Stimulated activated CD8-positive, alpha-beta memory T cell treated with anti-CD3 and anti-CD28 coated beads, Interleukin-2, amount 100 ng/mL, for 48 hours (primary cell): ENCODE data around the gene MED15.
A peak's percentile ranks its signal among the peaks of the same experiment; 100 is the strongest.
"Not testable (repeated sequence)": the region's sequence is repeated elsewhere in the genome, so short reads cannot be mapped to it uniquely, and the experiment has no call there.

Experiments
- DNase-seq, 2 donors: peaks; one replicate each; pipeline ENCODE4 v3.0.0-alpha.2; 2020; ENCODE audit warnings: low read depth in 2 of 2

The MED15 gene, protein sequence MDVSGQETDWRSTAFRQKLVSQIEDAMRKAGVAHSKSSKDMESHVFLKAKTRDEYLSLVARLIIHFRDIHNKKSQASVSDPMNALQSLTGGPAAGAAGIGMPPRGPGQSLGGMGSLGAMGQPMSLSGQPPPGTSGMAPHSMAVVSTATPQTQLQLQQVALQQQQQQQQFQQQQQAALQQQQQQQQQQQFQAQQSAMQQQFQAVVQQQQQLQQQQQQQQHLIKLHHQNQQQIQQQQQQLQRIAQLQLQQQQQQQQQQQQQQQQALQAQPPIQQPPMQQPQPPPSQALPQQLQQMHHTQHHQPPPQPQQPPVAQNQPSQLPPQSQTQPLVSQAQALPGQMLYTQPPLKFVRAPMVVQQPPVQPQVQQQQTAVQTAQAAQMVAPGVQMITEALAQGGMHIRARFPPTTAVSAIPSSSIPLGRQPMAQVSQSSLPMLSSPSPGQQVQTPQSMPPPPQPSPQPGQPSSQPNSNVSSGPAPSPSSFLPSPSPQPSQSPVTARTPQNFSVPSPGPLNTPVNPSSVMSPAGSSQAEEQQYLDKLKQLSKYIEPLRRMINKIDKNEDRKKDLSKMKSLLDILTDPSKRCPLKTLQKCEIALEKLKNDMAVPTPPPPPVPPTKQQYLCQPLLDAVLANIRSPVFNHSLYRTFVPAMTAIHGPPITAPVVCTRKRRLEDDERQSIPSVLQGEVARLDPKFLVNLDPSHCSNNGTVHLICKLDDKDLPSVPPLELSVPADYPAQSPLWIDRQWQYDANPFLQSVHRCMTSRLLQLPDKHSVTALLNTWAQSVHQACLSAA

DNA sequence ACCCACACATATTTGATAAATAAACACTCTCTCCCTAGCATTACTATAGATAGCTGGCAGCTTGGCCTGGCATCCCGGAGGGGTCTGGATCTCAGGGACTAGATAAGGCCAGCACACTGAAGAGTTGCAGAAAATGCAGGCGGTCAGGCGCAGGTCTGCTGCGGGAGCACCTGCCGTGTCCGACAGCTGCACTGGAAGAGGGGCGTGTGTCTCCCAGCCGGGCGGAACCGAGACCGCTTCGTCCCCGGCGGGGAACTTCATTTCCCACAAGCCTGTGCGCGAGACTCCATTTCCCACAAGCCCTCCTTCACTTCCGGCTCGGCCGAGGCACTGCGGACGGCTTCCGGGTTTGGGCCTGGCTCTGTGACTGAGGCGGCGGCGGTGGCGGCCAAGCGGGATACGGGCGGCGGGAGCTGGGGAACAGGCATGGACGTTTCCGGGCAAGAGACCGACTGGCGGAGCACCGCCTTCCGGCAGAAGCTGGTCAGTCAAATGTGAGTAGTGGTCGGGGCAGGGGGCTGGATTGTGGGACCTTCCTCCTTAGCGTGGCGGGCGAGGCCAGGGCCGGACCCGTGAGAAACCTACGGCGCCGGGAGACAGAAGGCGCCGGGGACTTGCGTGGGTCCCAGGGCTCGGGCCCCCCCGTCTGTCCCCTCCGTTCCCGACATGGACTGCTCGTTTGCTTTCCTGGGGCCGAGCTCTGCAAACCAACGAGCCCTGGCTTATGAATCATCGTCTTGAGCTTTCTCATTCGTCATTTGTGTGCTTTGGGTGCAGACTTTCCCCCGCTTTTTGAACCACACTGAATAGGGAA lies at the start of gene MED15:
Gene MED15 (plus strand): TSS at position 358 of the 814 bp plus-strand sequence. CDS start 69 bp downstream, at position 427.
- DNase-seq = peak; percentile 85

DNA sequence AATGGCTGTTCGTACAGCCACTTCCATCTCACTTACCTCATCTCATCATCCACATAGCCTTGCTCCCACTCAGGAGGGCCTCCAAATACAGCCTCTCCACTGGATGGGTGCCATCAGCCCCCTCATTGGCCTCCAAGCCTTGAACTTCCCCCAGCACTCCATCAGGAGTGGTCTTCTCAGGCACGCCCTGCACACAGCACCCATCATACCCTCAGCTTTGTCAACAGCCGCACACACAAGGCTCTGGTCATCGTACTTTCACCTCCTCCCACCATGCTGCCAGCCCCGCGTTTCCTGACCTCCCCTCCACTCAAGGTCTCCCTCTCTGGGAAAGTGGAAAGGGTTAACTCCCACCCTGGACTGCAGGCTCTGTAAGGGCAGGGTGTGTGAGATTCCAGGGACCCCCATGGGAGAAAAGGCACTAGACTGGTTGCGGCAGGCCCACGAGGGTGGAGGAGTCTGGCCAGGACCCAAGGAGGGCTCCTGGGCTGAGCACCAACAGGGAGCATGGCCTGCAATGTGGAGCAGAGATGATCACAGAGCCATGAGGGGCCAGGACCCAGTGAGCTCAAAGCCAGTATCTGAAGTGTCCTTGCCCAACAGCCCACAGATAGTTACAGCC lies 48.8 kb upstream of the MED15 start:
- DNase-seq = no peak

DNA sequence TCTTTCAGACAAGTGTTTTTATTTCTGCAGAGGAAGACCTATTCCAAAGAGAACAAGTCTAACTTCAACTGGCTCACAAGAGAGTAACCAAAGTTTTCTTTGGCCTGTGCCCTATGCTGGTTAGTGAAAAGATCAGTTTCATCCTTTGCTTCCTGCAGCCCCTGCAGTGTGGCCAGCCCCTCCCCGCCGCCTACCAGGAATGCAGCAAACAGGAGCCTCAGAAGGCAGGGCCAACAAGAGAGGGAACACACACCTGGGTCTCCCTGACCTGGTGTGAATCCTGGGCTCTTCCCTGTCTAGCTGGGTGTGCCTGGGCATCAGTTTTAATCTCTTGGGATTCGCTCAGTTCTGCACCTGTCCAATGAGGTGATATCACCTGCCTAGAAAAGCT lies 48.3 kb upstream of the MED15 start:
- DNase-seq = no peak

DNA sequence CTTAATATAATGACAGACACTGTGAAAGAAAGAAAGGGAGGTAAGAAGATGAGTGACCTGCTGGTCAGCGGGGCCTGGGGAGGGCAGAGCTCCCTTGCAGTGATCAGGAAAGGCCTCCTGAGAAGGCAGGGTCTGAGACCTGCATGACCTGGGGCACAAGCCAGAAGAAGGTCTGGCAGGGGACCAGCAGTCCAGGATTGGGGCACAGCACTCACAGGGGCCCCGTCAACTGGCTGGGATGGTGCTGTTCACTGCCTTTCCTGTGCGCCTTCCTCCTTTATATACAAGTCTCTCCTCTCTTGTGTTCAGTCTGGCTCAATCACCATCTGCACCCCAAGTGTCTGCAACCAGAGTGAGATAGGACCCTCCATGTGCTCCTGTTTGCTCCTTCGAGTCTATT lies 47.5 kb upstream of the MED15 start:
- DNase-seq = no peak

DNA sequence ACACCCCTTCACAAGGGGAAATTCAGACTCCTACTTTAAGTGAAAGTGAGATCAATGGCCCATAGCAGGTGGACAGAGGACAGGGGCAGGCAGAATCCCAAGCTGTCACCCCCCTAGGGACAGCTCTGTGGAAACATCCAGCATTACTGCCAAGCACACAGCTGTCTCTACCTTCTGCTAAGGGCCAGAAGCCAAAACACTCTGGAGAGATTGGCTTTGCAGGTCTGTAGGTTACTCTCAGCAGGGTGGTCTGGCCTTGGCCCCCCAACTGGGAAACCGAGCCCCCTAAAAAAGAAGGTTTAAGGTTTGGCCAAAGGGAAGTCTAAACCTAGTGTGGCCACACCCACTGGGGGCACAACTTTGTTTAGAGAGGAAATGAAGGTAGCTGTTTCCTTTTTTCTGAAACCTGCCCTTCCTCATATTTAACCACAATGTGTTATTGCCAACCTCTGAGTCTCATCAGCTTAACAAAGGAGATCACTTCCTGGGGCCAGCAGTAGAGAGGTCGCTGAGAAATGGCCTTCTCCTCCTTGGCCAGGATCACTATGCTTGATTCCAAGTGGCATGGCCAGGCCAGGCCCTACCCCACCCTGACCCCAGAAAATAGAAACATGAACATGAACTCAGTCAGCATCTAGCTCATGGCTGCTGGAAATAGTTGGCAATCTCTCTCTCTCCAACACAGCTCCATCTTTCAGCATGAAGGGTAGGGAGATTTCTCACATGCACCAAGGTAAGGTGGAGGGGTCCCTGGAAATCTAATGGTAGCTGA lies 43.9 kb upstream of the MED15 start:
- DNase-seq = no peak

DNA sequence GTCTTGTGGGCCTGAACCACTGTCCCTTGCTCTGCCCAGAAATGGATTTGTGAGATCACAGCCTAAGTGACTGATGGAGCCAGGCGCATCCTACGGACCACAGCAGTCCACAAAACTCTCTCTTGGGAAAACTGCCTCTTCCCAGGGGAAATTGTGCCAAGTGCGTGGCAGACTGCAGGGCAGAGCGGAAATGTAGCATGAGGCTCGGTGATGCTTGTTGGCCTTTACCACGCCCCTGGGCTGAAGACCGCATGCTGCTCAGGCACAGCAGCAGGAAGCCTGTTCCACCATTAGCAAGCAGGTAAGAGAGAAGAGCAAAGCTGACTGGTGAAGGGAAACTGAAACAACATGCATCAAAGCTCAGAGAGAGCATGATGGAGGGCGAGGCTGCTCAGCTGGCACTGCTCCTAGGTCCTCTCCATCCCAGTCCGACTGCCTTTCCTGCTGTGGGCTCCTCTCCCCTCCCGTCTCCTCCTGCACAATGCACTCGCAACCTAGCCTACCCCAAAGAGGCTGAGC lies 43.3 kb upstream of the MED15 start:
- peak in 1 of 2 donors; percentile 27 for DNase-seq

DNA sequence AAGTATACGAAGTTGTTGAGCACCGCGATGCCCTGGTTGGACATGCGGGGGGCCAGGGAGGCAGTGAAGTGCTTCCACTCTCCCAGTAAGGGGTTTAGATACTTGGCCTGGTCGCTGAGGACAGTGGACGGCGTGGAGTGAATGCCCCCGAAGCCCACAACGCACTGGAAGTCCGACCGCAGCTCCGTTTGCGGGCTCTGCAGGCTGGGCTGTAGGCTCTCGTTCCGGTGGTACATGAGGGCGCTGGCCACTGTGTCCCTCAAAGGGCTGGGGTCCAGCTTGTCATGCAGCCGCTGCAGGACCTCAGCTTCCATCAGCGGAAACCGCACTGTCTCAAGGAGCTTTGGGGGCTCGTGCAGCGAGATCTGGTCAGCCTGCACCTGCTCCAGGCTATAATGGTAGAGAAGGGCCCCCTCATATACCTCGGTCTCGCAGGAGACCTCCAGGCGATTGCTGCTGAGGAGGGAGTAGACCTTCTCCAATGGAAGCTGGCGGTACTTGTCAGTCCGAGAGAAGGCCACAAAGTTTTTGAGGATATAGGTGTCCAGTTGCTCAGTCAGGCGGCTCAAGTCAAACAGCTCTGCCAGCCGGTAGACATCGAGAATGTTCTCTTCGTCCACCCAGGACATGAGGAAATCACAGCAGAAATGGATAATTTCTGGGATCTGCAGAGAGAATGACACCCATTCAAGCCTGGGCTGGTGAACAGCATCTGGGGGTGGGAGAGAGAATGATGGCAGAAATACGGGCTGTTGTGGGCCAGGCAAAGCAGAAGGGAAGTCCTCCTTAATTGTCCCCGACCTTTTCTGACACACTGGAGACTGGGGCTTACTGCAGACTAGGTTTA lies 42.3 kb upstream of the MED15 start:
- no peak for DNase-seq

DNA sequence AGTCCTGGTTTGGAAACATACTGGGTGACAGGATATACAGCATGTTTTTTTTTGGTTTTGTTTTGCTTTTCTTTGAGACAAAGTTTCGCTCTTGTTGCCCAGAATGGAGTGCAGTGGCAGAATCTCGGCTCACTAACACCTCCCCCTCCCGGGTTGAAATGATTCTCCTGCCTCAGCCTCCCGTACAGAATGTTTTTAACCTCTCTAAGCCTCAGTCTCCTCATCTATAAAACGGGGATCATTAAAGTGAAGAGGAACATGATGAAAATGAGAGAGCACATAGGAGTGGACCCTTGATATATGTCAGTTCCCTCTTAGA lies 41.7 kb upstream of the MED15 start:
- no peak for DNase-seq

DNA sequence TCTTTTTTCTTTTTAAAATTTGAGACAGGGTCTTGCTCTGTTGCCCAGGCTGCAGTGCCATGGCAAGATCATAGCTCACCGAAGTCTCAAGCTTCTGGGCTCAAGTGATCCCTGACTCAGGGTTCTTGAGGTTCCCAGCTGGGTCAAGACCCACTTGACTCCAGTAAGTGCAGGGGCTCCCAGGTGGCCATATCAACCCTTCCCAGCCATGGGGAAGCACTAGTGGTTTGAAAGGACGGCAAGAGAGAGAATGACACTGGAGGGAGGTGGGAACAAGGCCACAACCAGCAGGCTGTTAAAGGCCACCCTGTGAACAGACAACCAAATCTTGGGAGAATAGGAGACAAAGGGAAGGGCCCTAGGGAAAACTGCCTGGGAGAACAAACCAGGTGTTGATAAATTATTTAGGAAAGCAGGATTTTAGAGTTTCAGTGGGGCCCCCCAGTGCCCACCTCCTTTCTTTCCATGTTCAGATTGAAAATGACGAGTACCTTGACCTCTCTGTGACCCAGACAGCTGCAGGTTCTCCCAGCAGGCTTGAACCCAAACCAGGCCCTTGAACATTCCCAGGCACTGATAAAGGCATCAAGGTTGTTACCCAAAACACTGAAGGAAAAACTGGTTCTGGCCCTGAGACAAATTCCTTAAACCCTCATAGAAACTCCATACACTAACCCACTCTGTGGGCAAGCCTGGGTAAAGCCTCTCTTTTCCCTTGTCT lies 40.6 kb upstream of the MED15 start:
- DNase-seq = no peak

DNA sequence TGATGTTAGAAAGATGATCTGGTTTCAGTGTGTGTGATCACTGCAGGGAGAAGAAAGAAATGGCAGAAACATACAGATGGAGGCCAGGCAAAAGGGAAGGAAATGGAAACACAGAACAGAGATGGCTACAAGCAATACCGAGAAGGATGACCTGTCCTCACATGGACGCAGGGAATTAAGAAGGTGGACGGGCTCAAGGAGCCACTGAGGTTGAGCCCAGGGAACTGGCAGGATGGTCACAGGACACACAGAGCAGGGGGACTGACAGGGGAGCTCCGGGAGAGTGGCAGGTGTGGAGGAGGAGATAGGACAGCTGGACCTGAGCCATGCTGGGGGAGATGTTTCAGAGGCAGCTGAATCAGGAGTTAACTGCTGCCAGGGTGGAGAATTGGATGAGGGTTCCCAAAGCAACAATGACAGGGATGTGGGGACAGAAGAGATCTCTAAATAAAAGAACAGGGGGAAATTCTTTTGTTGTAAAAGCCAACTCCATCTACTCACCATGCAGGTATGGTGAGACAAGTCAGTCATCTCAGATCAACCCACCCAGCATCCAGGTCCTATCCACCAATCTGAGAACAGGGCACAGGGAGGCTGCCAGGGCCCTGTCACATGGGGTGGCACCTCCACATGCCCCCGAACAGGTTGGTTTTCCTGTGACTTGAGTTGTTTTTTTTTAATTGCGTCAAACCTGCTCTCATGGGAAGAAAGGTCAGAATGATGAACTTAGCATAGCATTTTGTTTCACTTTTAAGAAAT lies 38.1 kb upstream of the MED15 start:
- no peak for DNase-seq

DNA sequence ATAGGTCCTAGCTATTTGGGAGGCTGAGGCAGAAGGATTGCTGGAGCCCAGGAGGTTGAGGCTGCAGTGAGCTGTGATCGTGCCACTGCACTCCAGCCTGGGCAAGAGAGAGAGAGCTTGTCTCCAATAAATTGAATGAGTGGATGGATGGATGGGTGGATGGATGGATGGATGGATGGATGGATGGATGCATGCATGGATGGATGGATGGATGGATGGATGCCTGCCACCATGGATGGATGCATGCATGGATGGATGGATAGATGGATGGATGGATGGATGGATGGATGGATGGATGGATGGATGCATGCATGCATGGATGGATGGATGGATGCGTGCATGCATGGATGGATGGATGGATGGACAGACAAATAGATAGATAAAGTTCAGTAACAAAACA lies 36.9 kb upstream of the MED15 start:
- not testable (repeated sequence) for DNase-seq

DNA sequence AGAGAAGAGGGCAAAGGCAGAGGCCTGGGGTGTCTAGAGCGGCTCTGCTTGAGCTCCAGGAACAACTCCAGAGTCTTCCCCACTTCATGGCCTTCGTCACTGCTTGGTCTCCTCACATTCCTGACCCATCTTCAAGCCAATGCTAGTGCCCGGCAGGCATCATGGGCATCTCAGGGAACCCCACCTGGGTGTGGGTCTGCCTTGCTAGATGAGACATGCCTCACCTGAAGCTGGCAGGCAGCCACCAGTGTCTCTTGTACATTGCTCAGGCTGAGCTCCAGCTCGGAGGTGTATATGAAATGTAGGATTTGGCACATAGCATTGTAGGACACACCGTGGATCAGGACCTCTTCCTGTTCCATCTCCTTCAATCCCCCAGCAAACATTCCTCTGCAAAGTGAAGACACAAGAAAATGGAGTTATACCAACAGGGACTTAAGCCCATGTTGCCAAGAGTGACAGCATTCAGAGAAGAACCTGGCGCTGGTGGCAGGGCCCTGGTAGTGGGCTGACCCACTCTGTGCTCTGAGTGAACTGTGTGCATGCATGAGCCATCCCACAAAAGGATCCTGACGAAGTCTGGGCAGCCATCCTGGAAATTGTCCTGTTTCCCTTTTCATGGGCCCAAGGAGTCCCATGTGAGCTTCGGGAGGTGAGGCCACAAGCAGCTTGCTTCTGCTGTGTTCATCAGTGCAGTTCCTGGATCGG lies 36.1 kb upstream of the MED15 start:
- DNase-seq = no peak

DNA sequence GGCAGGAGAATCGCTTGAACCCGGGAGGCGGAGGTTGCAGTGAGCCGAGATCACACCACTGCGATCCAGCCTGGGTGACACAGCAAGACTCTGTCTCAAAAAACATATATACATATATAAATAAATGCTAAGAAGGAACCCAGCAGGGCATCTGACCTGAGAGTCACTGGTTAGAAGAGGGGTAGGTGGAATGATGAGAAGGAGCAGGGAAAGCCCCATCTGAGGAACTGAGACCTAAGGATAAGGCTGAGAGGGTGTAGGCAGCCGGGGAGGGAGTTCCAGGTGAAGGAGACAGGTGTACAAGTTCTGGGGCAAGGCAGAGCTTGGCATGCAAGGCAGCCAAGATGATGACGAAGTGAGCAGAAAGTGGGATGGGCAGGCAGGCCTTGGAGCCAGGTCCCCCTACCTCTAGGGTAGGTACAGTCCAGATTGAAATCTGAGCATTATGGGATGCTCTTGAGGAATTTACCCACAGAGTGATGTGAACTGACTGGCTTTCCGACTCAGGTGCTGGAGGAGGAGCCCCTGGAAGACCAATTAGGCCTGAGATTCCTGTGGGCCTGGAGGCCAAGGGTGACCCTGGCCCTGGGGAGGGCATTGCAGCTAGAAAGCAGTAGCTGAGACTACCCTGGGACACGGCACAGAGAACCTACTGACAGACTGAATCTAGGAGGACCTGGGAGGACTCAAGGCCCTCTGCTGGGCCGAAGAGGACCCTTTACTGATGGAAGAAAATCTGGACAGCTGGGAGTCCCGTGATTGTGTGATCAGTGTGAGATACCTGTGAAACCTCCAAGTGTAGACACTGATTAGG lies 34.6 kb upstream of the MED15 start:
- DNase-seq = no peak

DNA sequence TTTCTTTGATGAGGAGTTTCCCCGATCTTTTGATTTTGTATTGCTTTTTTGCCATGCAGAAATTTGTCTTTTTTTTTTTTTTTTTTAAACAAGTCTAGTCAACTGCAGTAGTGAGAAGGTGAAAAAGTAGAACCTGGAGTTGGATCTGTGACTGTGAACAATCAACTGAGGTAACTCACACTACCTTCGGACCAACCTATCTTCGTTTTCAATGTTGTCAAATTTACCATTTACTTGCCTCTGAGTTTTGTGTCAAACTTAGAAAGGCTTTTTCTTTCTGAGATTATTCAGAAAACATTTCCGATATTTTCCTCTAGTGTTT lies 32.3 kb upstream of the MED15 start:
- DNase-seq = no peak

DNA sequence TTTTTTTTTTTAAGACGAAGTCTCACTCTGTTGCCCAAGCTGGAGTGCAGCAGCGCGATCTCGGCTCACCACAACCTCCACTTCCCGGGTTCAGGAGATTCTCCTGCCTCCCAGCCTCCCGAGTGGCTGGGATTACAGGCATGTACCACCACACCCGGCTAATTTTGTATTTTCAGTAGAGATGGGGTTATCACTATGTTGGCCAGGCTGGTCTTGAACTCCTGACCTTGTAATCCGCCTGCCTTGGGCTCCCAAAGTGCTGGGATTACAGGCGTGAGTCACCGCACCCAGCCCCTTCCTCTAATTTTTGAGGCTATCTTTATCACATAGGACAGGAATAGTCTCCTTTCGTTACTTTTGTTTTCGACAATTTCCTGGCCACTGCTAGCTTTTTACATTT lies 31.8 kb upstream of the MED15 start:
- DNase-seq = not testable (repeated sequence)

DNA sequence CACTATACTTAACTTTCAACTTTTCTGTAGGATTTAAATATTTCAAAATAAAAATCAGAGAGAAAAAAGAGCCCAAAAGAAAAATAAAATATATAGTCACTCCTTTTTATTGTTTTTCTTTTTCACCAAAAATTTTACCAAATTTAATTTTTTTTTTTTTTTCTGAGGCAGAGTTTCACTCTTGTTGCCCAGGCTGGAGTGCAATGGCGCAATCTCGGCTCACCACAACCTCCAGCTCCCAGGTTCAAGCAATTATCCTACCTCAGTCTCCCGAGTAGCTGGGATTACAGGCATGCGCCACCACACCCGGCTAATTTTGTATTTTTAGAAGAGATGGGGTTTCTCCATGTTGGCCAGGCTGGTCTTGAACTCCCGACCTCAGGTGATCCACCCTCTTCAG lies 29.4 kb upstream of the MED15 start:
- DNase-seq = not testable (repeated sequence)

DNA sequence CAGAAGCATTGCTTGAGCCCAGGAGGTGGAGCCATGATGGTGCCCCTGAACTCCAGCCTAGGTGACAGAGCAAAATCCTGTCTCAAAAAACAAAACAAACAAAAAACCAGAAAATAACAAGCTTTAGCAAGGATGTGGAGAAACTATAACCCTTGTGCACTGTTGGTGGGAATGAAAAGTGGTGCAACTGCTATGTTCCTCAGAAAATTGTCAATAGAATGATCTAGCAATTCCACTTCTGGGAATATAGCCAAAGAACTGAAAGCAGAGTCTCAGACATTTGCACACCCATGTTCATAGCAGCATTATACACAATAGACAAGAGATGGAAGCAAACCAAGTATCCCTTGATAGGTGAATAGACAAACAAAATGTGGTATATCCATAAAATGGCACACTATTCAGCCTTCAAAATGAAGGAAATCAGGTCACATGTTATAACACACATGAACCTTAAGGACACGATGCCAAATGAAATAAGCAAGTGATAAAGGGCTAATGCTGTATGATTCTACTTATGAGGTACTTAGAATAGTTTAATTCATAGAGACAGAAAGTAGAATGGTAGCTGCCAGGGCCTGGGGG lies 27.7 kb upstream of the MED15 start:
- DNase-seq = no peak
